COLO668 (cell line): Measurements from ENCODE around the gene LRP5.
A peak's percentile ranks its signal among the peaks of the same experiment; 100 is the strongest.
"Not testable (repeated sequence)": the region's sequence is repeated elsewhere in the genome, so short reads cannot be mapped to it uniquely, and the experiment has no call there.

Source experiments
- DNase-seq: peaks from one replicate; lab custom pipeline; 2025; ENCODE audit not compliant: unreplicated experiment; lab: John Stamatoyannopoulos, UW

The LRP5 gene

GRCh38 chr11:68460741-68461574 lies 148.6 kb downstream of the LRP5 start, which contains the start of gene PPP6R3:
TSS of gene PPP6R3 (plus strand) at chr11:68460752. CDS start at chr11:68537665, 76,913 bp downstream.
- no peak for DNase-seq

GRCh38 chr11:68461575-68461917 lies 149.2 kb downstream of the LRP5 start:
- DNase-seq, result no peak

GRCh38 chr11:68463714-68464113 lies 151.3 kb downstream of the LRP5 start:
- no peak for DNase-seq

GRCh38 chr11:68467201-68467834 lies 154.9 kb downstream of the LRP5 start:
- DNase-seq, result no peak

GRCh38 chr11:68468217-68468828 lies 155.9 kb downstream of the LRP5 start:
- DNase-seq, result no peak

- DNase-seq, result no peak
Observed at GRCh38 chr11:68469122-68469521, 156.7 kb downstream of the LRP5 start.

GRCh38 chr11:68469642-68470041 lies 157.3 kb downstream of the LRP5 start:
- DNase-seq, result no peak

- peak; percentile 9 for DNase-seq
Observed at GRCh38 chr11:68470304-68470811, 158.0 kb downstream of the LRP5 start.

- no peak for DNase-seq
Observed at GRCh38 chr11:68471360-68472340, 159.3 kb downstream of the LRP5 start.

- DNase-seq, result no peak
Observed at GRCh38 chr11:68472778-68473177, 160.4 kb downstream of the LRP5 start.

GRCh38 chr11:68473693-68474092 lies 161.3 kb downstream of the LRP5 start:
- DNase-seq, result no peak

- not testable (repeated sequence) for DNase-seq
Observed at GRCh38 chr11:68475626-68476025, 163.2 kb downstream of the LRP5 start.

- no peak for DNase-seq
Observed at GRCh38 chr11:68479390-68479789, 167.0 kb downstream of the LRP5 start.

- no peak for DNase-seq
Observed at GRCh38 chr11:68480193-68480592, 167.8 kb downstream of the LRP5 start.

GRCh38 chr11:68480852-68481510 lies 168.6 kb downstream of the LRP5 start:
- DNase-seq, result no peak

- DNase-seq, result no peak
Observed at GRCh38 chr11:68481579-68482240, 169.3 kb downstream of the LRP5 start.

- DNase-seq, result no peak
Observed at GRCh38 chr11:68488623-68489022, 176.2 kb downstream of the LRP5 start.

- no peak for DNase-seq
Observed at GRCh38 chr11:68495220-68495729, 182.9 kb downstream of the LRP5 start.

- no peak for DNase-seq
Observed at GRCh38 chr11:68495872-68496271, 183.5 kb downstream of the LRP5 start.
